NCI-H524 (cell line): ENCODE results near the gene PCDHGA1.
A peak's percentile ranks its signal among the peaks of the same experiment; 100 is the strongest.
"Not testable (repeated sequence)": the region's sequence is repeated elsewhere in the genome, so short reads cannot be mapped to it uniquely, and the experiment has no call there.

Experiments
- DNase-seq, 2 experiments: peaks; one replicate each; lab custom pipeline; 2025; lab: John Stamatoyannopoulos, UW

PCDHGA1 gene

DNA sequence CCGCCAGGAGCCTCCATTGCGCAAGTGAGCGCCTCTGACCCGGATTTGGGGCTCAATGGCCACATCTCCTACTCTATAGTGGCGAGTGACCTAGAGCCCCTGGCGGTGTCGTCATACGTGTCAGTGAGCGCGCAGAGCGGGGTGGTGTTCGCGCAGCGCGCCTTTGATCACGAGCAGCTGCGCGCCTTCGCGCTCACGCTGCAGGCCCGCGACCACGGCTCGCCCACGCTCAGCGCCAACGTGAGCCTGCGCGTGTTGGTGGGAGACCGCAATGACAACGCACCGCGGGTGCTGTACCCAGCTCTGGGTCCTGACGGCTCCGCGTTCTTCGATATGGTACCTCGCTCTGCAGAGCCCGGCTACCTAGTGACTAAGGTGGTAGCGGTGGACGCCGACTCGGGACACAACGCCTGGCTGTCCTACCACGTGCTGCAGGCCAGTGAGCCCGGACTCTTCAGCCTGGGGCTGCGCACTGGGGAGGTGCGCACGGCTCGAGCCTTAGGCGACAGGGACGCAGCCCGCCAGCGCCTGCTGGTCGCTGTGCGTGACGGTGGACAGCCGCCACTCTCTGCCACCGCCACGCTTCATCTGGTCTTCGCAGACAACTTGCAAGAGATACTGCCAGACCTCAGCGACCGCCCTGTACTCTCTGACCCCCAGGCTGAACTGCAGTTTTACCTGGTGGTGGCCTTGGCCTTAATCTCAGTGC lies 79.4 kb downstream of the PCDHGA1 start:
- no peak for DNase-seq

DNA sequence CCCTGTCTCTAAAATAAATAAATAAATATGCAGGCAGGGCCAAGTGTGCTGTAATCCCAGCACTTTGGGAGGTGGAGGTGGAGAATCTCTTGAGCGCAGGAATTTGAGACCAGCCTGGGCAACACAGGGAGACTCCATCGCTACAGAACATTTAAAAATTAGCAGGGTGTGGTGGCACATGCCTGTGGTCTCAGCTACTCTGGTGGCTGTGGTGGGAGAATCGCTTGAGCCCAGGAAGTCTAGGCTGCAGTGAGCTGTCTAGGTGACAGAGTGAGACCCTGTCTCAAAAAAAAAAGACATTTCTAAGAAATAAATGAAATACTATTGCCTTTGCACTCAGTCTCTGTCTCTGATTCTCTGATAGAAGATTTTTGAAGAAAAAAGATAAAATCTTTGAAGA lies 81.3 kb downstream of the PCDHGA1 start:
- DNase-seq: no peak

DNA sequence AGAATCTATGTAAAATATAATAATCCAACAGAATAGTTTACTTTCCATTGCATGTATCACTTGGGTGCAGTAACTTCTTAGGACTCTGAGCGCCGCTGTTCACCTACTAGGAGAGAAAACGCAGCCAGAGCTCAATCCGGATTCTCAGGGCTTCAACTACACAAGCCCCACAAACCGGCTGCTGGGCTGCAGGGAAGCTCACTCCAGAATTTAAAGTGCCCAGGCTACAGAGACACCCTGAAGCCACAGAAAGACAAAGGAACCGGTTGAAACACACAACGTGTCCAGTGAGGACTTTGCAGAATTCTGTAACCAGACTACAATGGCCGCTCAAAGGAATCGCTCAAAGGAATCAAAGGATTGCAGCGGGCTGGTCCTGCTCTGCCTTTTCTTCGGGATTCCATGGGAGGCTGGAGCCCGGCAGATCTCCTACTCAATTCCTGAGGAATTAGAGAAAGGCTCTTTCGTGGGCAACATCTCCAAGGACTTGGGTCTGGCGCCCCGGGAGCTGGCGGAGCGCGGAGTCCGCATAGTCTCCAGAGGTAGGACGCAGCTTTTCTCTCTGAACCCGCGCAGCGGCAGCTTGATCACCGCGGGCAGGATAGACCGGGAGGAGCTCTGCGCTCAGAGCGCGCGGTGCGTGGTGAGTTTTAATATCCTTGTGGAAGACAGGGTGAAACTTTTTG lies 82.7 kb downstream of the PCDHGA1 start, which contains the start of gene PCDHGA10:
TSS of gene PCDHGA10 (plus strand) at position 134 of the 686 bp plus-strand sequence. CDS start at position 323, 189 bp downstream.
- DNase-seq: peak; percentile 9 to 42

DNA sequence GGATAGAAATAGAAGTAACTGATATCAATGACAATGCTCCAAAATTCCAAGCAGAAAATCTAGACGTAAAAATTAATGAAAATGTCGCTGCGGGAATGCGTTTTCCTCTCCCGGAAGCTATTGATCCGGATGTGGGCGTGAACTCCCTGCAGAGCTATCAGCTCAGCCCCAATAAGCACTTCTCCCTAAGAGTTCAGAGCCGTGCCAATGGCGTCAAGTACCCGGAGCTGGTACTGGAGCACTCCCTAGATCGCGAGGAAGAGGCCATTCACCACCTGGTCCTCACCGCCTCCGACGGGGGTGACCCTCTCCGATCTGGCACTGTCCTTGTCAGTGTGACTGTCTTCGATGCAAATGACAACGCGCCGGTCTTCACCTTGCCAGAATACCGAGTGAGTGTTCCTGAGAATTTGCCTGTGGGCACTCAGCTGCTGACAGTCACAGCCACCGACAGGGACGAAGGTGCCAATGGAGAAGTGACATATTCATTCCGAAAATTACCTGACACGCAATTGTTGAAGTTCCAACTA lies 83.3 kb downstream of the PCDHGA1 start:
- no peak for DNase-seq

DNA sequence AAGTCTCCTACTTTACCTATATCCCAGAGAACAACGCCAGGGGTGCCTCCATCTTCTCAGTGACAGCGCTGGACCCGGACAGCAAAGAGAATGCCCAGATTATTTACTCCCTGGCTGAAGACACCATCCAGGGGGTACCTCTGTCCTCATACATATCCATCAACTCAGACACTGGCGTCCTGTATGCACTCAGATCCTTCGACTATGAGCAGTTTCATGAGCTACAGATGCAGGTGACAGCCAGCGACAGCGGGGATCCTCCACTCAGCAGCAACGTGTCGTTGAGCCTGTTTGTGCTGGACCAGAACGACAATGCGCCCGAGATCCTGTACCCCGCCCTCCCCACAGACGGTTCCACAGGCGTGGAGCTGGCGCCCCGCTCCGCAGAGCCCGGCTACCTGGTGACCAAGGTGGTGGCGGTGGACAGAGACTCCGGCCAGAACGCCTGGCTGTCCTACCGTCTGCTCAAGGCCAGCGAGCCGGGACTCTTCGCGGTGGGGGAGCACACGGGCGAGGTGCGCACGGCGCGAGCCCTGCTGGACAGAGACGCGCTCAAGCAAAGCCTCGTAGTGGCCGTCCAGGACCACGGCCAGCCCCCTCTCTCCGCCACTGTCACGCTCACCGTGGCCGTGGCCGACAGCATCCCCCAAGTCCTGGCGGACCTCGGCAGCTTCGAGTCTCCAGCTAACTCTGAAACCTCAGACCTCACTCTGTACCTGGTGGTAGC lies 84.4 kb downstream of the PCDHGA1 start:
- not testable (repeated sequence) for DNase-seq

DNA sequence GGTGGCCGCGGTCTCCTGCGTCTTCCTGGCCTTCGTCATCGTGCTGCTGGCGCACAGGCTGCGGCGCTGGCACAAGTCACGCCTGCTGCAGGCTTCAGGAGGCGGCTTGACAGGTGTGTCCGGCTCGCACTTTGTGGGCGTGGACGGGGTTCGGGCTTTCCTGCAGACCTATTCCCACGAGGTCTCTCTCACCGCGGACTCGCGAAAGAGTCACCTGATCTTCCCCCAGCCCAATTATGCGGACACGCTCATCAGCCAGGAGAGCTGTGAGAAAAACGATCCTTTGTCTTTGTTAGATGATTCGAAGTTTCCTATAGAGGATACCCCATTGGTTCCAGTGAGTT lies 84.9 kb downstream of the PCDHGA1 start:
- not testable (repeated sequence) for DNase-seq

DNA sequence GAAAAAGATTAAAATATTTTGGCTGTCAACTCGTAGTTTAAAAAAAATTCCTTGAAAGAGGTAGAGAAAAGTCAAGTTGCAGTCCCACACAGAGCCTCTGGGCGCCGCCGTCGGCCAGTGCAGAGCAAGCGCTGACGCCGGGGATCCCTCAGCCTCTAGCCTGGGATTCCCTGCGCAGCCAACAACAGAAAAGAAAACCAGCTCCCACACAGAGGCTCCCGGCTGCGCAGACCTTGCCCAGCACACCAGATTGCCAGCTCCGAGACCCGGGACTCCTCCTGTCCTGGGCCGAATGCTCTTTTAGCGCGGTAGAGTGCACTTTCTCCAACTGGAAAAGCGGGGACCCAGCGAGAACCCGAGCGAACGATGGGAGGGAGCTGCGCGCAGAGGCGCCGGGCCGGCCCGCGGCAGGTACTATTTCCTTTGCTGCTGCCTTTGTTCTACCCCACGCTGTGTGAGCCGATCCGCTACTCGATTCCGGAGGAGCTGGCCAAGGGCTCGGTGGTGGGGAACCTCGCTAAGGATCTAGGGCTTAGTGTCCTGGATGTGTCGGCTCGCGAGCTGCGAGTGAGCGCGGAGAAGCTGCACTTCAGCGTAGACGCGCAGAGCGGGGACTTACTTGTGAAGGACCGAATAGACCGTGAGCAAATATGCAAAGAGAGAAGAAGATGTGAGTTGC lies 87.3 kb downstream of the PCDHGA1 start, which contains the start of gene PCDHGB7:
TSS of gene PCDHGB7 (plus strand) at position 184 of the 679 bp plus-strand sequence. CDS start at position 367, 183 bp downstream.
- DNase-seq: peak; percentile 74 to 80

DNA sequence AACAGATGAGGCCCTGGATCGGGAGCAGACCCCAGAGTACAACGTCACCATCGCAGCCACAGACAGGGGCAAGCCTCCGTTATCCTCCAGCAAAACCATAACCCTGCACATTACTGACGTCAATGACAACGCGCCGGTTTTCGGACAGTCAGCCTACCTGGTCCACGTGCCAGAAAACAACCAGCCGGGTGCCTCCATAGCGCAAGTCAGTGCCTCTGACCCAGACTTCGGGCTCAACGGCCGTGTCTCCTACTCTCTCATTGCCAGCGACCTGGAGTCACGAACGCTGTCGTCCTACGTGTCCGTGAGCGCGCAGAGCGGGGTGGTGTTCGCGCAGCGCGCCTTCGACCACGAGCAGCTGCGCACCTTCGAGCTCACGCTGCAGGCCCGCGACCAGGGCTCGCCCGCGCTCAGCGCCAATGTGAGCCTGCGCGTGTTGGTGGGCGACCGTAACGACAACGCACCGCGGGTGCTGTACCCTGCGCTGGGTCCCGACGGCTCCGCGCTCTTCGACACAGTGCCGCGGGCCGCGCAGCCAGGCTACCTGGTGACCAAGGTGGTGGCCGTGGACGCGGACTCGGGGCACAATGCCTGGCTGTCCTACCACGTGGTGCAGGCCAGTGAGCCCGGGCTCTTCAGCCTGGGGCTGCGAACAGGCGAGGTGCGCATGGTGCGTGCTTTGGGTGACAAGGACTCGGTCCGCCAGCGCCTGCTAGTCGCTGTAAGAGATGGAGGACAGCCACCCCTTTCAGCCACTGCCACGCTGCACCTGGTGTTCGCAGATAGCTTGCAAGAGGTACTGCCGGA lies 89.0 kb downstream of the PCDHGA1 start:
- DNase-seq: no peak

DNA sequence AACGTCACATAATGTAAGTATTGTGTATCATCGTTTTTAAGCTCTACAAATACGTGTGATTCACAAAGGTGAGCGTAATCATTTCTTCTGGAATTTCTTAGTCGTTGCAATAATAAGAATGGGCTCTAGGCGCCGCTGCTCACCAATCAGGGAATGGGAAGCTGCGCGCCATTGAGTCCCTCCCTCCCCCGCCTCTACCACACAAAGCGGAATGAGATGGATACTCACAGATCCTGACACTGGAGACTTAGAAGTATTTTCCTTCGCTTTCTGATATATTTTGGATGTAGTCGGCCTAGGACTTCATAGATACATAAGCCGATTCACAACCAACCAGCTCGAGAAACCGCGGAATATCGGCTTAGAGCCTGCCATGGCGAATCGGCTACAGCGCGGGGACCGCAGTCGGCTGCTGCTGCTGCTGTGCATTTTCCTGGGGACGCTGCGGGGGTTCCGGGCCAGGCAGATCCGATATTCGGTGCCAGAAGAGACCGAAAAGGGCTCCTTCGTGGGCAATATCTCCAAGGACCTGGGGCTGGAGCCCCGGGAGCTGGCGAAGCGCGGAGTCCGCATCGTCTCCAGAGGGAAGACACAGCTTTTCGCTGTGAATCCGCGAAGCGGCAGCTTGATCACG lies 90.7 kb downstream of the PCDHGA1 start, which contains the start of gene PCDHGA11:
TSS of gene PCDHGA11 (plus strand) at position 197 of the 634 bp plus-strand sequence. CDS start at position 374, 177 bp downstream.
- no peak for DNase-seq

DNA sequence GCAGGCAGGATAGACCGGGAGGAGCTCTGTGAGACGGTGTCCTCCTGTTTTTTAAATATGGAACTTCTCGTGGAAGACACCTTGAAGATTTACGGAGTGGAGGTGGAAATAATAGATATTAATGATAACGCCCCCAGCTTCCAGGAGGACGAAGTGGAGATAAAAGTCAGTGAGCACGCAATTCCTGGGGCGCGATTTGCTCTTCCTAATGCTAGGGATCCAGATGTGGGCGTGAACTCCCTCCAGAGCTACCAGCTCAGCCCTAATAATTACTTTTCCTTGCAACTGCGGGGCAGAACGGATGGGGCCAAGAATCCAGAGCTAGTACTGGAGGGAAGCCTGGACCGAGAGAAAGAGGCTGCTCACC lies 91.2 kb downstream of the PCDHGA1 start:
- DNase-seq: no peak

DNA sequence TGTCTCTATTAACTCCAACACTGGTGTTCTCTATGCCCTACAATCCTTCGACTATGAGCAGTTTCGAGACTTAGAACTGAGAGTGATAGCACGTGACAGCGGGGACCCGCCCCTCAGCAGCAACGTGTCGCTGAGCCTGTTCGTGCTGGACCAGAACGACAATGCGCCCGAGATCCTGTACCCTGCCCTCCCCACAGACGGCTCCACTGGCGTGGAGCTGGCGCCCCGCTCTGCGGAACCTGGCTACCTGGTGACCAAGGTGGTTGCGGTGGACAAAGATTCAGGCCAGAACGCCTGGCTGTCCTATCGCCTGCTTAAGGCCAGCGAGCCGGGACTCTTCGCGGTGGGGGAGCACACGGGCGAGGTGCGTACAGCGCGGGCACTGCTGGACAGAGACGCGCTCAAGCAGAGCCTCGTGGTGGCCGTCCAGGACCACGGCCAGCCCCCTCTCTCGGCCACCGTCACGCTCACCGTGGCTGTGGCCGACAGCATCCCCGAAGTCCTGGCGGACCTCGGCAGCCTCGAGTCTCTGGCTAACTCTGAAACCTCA lies 92.5 kb downstream of the PCDHGA1 start:
- DNase-seq: no peak

DNA sequence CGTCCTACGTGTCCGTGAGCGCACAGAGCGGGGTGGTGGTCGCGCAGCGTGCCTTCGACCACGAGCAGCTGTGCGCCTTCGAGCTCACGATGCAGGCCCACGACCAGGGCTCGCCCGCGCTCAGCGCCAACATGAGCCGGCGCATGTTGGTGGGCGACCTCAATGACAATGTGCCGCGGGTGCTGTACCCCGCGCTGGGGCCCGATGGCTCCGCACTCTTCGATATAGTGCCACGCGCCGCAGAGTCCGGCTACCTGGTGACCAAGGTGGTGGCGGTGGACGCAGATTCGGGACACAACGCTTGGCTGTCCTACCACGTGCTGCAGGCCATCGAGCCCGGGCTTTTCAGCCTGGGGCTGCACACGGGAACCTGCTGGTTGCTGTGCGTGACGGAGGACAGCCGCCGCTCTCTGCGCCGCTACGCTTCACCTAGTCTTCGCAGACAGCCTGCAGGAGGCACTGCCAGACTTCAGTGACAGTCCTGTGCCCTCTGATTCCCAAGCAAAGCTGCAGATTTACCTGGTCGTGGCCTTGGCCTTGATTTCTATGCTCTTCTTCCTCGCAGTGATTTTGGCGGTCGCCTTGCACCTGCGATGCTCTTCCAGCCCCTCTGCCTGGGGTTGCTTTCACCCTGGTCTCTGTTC lies 97.6 kb downstream of the PCDHGA1 start:
- no peak for DNase-seq

DNA sequence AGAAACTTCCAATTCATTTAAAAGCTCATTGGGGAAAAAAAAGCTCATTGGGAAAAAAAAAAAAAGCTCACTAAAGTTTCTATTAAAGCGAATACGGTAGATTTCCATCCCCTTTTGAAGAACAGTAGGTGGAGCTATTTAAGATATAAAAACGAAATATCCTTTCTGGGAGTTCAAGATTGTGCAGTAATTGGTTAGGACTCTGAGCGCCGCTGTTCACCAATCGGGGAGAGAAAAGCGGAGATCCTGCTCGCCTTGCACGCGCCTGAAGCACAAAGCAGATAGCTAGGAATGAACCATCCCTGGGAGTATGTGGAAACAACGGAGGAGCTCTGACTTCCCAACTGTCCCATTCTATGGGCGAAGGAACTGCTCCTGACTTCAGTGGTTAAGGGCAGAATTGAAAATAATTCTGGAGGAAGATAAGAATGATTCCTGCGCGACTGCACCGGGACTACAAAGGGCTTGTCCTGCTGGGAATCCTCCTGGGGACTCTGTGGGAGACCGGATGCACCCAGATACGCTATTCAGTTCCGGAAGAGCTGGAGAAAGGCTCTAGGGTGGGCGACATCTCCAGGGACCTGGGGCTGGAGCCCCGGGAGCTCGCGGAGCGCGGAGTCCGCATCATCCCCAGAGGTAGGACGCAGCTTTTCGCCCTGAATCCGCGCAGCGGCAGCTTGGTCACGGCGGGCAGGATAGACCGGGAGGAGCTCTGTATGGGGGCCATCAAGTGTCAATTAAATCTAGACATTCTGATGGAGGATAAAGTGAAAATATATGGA lies 100.2 kb downstream of the PCDHGA1 start, which contains the start of gene PCDHGA12:
TSS of gene PCDHGA12 (plus strand) at position 176 of the 782 bp plus-strand sequence. CDS start at position 429, 253 bp downstream.
- DNase-seq: no peak

DNA sequence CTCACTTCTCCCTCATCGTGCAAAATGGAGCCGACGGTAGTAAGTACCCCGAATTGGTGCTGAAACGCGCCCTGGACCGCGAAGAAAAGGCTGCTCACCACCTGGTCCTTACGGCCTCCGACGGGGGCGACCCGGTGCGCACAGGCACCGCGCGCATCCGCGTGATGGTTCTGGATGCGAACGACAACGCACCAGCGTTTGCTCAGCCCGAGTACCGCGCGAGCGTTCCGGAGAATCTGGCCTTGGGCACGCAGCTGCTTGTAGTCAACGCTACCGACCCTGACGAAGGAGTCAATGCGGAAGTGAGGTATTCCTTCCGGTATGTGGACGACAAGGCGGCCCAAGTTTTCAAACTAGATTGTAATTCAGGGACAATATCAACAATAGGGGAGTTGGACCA lies 101.0 kb downstream of the PCDHGA1 start:
- no peak for DNase-seq

DNA sequence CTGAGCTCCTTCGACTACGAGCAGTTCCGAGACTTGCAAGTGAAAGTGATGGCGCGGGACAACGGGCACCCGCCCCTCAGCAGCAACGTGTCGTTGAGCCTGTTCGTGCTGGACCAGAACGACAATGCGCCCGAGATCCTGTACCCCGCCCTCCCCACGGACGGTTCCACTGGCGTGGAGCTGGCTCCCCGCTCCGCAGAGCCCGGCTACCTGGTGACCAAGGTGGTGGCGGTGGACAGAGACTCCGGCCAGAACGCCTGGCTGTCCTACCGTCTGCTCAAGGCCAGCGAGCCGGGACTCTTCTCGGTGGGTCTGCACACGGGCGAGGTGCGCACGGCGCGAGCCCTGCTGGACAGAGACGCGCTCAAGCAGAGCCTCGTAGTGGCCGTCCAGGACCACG lies 102.0 kb downstream of the PCDHGA1 start:
- not testable (repeated sequence) for DNase-seq

DNA sequence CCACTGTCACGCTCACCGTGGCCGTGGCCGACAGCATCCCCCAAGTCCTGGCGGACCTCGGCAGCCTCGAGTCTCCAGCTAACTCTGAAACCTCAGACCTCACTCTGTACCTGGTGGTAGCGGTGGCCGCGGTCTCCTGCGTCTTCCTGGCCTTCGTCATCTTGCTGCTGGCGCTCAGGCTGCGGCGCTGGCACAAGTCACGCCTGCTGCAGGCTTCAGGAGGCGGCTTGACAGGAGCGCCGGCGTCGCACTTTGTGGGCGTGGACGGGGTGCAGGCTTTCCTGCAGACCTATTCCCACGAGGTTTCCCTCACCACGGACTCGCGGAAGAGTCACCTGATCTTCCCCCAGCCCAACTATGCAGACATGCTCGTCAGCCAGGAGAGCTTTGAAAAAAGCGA lies 102.4 kb downstream of the PCDHGA1 start:
- not testable (repeated sequence) for DNase-seq

DNA sequence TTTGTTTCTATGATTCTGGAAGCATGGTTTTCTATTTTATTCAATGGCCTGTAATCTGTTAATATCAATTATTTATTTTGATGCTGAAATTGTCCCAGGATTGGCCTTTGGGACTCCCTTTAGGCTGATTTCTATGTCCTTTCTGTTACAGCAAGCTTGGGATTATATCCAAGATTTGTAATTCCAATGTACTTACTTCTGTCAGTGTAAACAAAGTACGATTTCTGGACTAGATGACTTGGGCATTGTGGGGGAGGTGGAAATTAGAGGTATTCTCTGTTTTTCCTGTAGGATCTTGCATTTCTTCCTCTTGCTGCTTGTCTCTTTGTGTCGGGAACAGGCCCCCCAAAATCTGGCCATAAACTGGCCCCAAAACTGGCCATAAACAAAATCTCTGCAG lies 103.7 kb downstream of the PCDHGA1 start:
- no peak for DNase-seq

DNA sequence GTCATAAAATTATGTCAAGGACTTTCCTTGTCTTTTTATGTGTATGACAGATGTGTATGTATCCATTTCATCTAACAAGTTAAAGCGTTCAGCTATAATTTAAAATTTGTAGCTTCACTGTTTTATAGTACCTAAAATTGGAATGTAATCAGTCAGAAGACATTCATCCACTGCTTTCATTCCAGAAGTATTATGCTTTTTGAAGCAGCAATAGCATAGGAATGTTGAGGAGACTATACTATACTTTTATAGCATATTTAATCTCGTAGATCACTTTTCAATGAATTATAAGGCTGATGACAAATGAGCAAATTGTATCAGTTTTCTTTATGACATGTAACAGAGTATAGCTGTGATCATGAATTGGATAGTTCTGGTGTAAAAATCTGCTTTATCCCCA lies 106.9 kb downstream of the PCDHGA1 start:
- no peak for DNase-seq
